OCI-LY7 (cell line): ENCODE data around the gene FOXK1. TPM values are rescaled to one million over a fixed set of nuclear protein-coding genes. Genes with fewer than 3 reads are reported as not detected.

Source experiments
- BruUV-seq: library from RNA; stranded (reverse); fragments of 400-500 nt; replicated peaks from 2 replicates; lab custom pipeline; 2021; lab: Mats Ljungman, UMichigan
- CTCF ChIA-PET: fragments of 300-600 bp; sonication (Branson Sonifier 250); formaldehyde crosslinking; loops from one replicate; lab custom pipeline; 2022; ENCODE audit warnings: antibody characterized with exemption; ENCODE audit not compliant: unreplicated experiment; lab: Charles Lee
- POLR2A ChIA-PET: fragments of 300-600 bp; sonication (Branson Sonifier 250); formaldehyde crosslinking; loops from one replicate; lab custom pipeline; 2022; ENCODE audit warnings: antibody characterized with exemption; lab: Charles Lee
- DNase-seq: peaks from one replicate; pipeline ENCODE4 v3.0.0-alpha.2; 2015; ENCODE audit warnings: low spot score
- H2AFZ ChIP-seq: fragments of 200-600 bp; sonication (generic), shearing (Covaris generic); 2 replicates; pipeline ENCODE4 v1.6.1; 2014; ENCODE audit warnings: mild to moderate bottlenecking, antibody characterized with exemption, low read length, moderate library complexity
- H3K27ac ChIP-seq: fragments of 200-600 bp; sonication (generic); 2 replicates; pipeline ENCODE4 v1.5.1; 2014; ENCODE audit warnings: mixed run types, low read depth, mild to moderate bottlenecking, moderate library complexity, low read length, inconsistent platforms; ENCODE audit not compliant: poor library complexity, severe bottlenecking
- H3K36me3 ChIP-seq: fragments of 200-600 bp; sonication (generic); 2 replicates; pipeline ENCODE4 v1.6.1; 2014; ENCODE audit warnings: mild to moderate bottlenecking, antibody characterized with exemption, low read length, moderate library complexity, mixed read lengths; ENCODE audit not compliant: insufficient read depth
- H3K4me1 ChIP-seq: fragments of 200-600 bp; sonication (generic); 2 replicates; pipeline ENCODE4 v1.5.1; 2014; ENCODE audit warnings: mild to moderate bottlenecking, low read length; ENCODE audit not compliant: insufficient read depth, poor library complexity, severe bottlenecking
- H3K4me2 ChIP-seq: fragments of 200-600 bp; sonication (generic); 2 replicates; pipeline ENCODE4 v1.6.1; 2014; ENCODE audit warnings: mild to moderate bottlenecking, low read length
- H3K4me3 ChIP-seq: fragments of 200-600 bp; sonication (generic); 2 replicates; pipeline ENCODE4 v1.5.1; 2014; ENCODE audit warnings: mild to moderate bottlenecking, low read depth, low read length; ENCODE audit not compliant: poor library complexity, severe bottlenecking
- H3K79me2 ChIP-seq: fragments of 200-600 bp; sonication (generic); 2 replicates; pipeline ENCODE4 v1.6.1; 2016; ENCODE audit warnings: low read depth, mild to moderate bottlenecking, low read length, moderate library complexity, mixed read lengths; ENCODE audit not compliant: insufficient read depth
- H3K9me2 ChIP-seq: fragments of 200-600 bp; sonication (generic); 2 replicates; pipeline ENCODE4 v1.6.1; 2016; ENCODE audit warnings: mild to moderate bottlenecking, low read length, mixed read lengths; ENCODE audit not compliant: insufficient read depth
- H3K9me3 ChIP-seq: fragments of 200-600 bp; sonication (generic); 2 replicates; pipeline ENCODE4 v1.6.1; 2014; ENCODE audit warnings: mild to moderate bottlenecking, mixed run types, low read length, mixed read lengths
- H4K20me1 ChIP-seq: fragments of 200-600 bp; sonication (generic); 2 replicates; pipeline ENCODE4 v1.6.1; 2014; ENCODE audit warnings: mild to moderate bottlenecking, antibody characterized with exemption, low read length, moderate library complexity, mixed read lengths; ENCODE audit not compliant: insufficient read depth
- EZH2phosphoT487 ChIP-seq: fragments of 200-600 bp; sonication (generic); IDR thresholded peaks from 2 replicates; pipeline ENCODE4 v1.6.1; 2018; ENCODE audit warnings: low read depth, borderline replicate concordance, mild to moderate bottlenecking, mixed run types, antibody characterized with exemption, low read length, moderate library complexity, mixed read lengths
- intact Hi-C: fragments of 100-400 bp; cut with micrococcal nuclease; formaldehyde crosslinking; loops from one replicate; pipeline ENCODE4 v1.10.0; 2022; ENCODE audit not compliant: unreplicated experiment
- total RNA-seq, 2 experiments: library from RNA; depleted of rRNA in 1 of 2; stranded (reverse); fragments of >200 nt in 1 of 2; shearing (Covaris generic) in 1 of 2; gene quantifications; 2 replicates each; pipeline ENCODE4 v1.2.3, GENCODE V29; 2014 to 2022
- TF ChIP-seq, protein P1 (sequence below): fragments of 200-600 bp; sonication (generic); conservative IDR thresholded peaks from 2 replicates; pipeline ENCODE4 v1.5.1; 2014; ENCODE audit warnings: mild to moderate bottlenecking, antibody characterized with exemption, low read length, moderate library complexity, mixed read lengths

The FOXK1 gene
- total RNA-seq, 2 experiments from 2014 or later, result 17.3 to 34.5 TPM

DNA sequence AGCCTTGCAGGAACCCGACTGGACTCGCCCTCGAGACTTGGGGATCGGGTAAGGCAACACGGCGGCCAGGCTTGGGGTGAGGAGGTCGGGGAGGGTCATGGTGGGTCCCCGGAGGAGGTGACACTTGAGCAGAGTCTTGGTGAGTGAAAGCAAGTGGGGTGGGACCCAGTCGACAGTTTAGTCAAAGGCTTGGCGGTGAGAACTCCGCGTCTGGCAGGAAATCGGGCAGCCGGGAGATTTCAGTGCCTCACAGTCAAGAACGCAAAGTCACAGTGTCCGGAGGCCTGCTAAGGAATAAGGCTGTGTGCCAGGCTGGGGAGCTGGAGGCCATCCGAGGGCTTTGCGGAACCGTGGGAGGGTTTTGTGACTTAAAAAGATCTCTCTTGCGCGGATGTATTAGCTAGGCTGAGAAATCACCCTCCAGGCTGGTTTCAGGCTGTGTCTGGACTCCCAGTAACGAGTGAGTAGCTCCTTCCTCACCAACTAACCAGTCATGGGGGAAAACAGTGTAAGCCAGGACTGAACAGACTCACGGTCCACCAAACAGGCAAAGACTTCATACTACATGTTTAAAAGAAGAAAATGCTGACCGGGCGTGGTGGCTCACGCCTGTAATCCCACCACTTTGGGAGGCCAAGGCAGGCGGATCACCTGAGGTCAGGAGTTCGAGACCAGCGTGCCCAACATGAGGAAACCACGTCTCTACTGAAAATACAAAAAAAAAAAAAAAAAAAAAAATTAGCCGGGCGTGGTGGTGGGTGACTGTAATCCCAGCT lies 93.9 kb downstream of the FOXK1 start:
- Histone ChIP-seq H3K4me1 (peaks cover 18% of the 10 kb centered on the region), H3K27ac (peak overlapping the region; percentile 15), H3K36me3 (peaks cover under 1% of the 10 kb centered on the region; the same call in 1 of the 2 replicates), H3K4me2 (peak overlapping the region; percentile 100), H4K20me1 (no peaks in the 10 kb centered on the region), H3K79me2 (peaks cover 25% of the 10 kb centered on the region), H3K9me2 (no peaks in the 10 kb centered on the region), H2AFZ (peak overlapping the region; percentile 54; the same call in 1 of the 2 replicates), H3K9me3 (no peaks in the 10 kb centered on the region), H3K4me3 (peak overlapping the region; percentile 100)
- intact Hi-C loops, result loop anchor here (10.0 kb wide), 1 partner anchor 199 kb away; no protein-coding TSS in a partner anchor
- BruUV-seq, result no TSS peak
- POLR2A ChIA-PET, result interaction anchor here (0.7 to 2.3 kb wide), 5 partner anchors 26 to 621 kb away, joined by 3 to 8 read pairs (median 4); no protein-coding TSS in a partner anchor
- no peak for TF ChIP-seq EZH2phosphoT487
- TF ChIP-seq, protein P1, sequence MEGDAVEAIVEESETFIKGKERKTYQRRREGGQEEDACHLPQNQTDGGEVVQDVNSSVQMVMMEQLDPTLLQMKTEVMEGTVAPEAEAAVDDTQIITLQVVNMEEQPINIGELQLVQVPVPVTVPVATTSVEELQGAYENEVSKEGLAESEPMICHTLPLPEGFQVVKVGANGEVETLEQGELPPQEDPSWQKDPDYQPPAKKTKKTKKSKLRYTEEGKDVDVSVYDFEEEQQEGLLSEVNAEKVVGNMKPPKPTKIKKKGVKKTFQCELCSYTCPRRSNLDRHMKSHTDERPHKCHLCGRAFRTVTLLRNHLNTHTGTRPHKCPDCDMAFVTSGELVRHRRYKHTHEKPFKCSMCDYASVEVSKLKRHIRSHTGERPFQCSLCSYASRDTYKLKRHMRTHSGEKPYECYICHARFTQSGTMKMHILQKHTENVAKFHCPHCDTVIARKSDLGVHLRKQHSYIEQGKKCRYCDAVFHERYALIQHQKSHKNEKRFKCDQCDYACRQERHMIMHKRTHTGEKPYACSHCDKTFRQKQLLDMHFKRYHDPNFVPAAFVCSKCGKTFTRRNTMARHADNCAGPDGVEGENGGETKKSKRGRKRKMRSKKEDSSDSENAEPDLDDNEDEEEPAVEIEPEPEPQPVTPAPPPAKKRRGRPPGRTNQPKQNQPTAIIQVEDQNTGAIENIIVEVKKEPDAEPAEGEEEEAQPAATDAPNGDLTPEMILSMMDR, result no peak
- peak; percentile 15 for DNase-seq
- CTCF ChIA-PET, result no interaction called here

DNA sequence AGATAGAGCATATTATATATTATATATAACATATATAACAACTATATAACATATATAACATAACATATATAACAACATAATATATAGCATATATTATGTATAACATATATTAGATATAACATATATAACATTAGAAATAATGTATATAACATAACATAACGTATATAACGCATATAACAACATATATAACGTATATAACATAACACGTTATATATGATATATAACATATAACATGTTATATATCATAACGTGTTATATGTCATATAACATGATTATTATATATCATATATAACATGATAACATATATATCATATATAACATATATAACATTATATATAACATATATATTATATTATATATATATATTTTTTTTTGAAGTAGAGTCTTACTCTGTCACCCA lies 97.0 kb downstream of the FOXK1 start:
- Histone ChIP-seq H3K79me2 (peaks cover 25% of the 10 kb centered on the region), H3K27ac (no peak overlapping the region), H3K4me3 (no peak overlapping the region), H3K9me3 (no peaks in the 10 kb centered on the region), H3K4me1 (peaks cover 18% of the 10 kb centered on the region), H3K36me3 (peaks cover 19% of the 10 kb centered on the region), H4K20me1 (no peaks in the 10 kb centered on the region), H3K4me2 (no peak overlapping the region), H3K9me2 (no peaks in the 10 kb centered on the region), H2AFZ (no peak overlapping the region)
- ChIA-PET CTCF (no interaction called here), POLR2A (interaction anchor here (0.6 kb wide), 1 partner anchor 162 kb away, joined by 3 read pairs; no protein-coding TSS in a partner anchor)
- no peak for TF ChIP-seq EZH2phosphoT487
- TF ChIP-seq, protein P1, result no peak
- DNase-seq, result no peak
- no TSS peak for BruUV-seq
- intact Hi-C loops, result loop anchor here (10.0 kb wide), 1 partner anchor 196 kb away; no protein-coding TSS in a partner anchor
